ENCODE data around the gene CHD5.

GRCh38 chr1:6183520-6183989 is 3.4 kb upstream of the CHD5 start:
- TF ChIP-seq CTCF (IDR thresholded peaks at IDR 0.05) (no peak), POLR2A (IDR thresholded peaks at IDR 0.05) (no peak)

All from tibial nerve (tissue), 3 donors.